Calu3 (cell line): ENCODE measurements around the gene DNAI1. TPM values are rescaled to one million over a fixed set of nuclear protein-coding genes. Genes with fewer than 3 reads are reported as not detected.

ENCODE experiments used
- BruUV-seq: library from RNA; stranded (reverse); fragments of 400-500 nt; replicated peaks from 2 replicates; lab custom pipeline; 2021; lab: Mats Ljungman, UMichigan
- CTCF ChIA-PET: fragments of 300-600 bp; sonication (Branson Sonifier 250); formaldehyde crosslinking; loops from one replicate; lab custom pipeline; 2022; ENCODE audit warnings: antibody characterized with exemption; lab: Charles Lee
- DNase-seq: peaks from one replicate; pipeline ENCODE4 v3.0.0; 2022
- H3K27ac Mint-ChIP-seq: one replicate; pipeline ENCODE4 v1.8.0; 2022; ENCODE audit warnings: mixed read lengths; ENCODE audit not compliant: unreplicated experiment
- H3K27me3 Mint-ChIP-seq: one replicate; pipeline ENCODE4 v1.8.0; 2022; ENCODE audit warnings: mixed read lengths; ENCODE audit not compliant: unreplicated experiment
- H3K36me3 Mint-ChIP-seq: one replicate; pipeline ENCODE4 v1.8.0; 2022; ENCODE audit warnings: mild to moderate bottlenecking, moderate library complexity, mixed read lengths; ENCODE audit not compliant: insufficient read depth, unreplicated experiment
- H3K4me1 Mint-ChIP-seq: one replicate; pipeline ENCODE4 v1.8.0; 2022; ENCODE audit warnings: mild to moderate bottlenecking, low read depth, mixed read lengths; ENCODE audit not compliant: unreplicated experiment
- H3K4me3 Mint-ChIP-seq: one replicate; pipeline ENCODE4 v1.8.0; 2022; ENCODE audit warnings: mild to moderate bottlenecking, low read depth, moderate library complexity, mixed read lengths; ENCODE audit not compliant: unreplicated experiment
- H3K9me3 Mint-ChIP-seq: one replicate; pipeline ENCODE4 v1.8.0; 2022; ENCODE audit warnings: low read depth, mixed read lengths; ENCODE audit not compliant: unreplicated experiment
- CTCF ChIP-seq: fragments of 200-600 bp; IDR thresholded peaks from one replicate; pipeline ENCODE4 v1.8.0; 2022; ENCODE audit warnings: antibody characterized with exemption; ENCODE audit not compliant: unreplicated experiment
- intact Hi-C: fragments of 100-400 bp; cut with micrococcal nuclease; formaldehyde crosslinking; loops from one replicate; pipeline ENCODE4 v1.10.0; 2022; ENCODE audit not compliant: unreplicated experiment
- total RNA-seq: library from RNA; stranded (reverse); gene quantifications from 2 replicates; pipeline ENCODE4 v1.2.3, GENCODE V29; 2022

DNAI1 gene
- total RNA-seq, 1 experiment from 2014 or later: not detected

GRCh38 chr9:34519321-34520020 is 60.9 kb downstream of the DNAI1 start:
- H3K9me3 Mint-ChIP-seq: no peaks in the 10 kb centered on the region
- peaks cover 88% of the 10 kb centered on the region for H3K27me3 Mint-ChIP-seq
- no peaks in the 10 kb centered on the region for H3K36me3 Mint-ChIP-seq
- intact Hi-C loops: no loop called here
- no peak overlapping the region for H3K4me3 Mint-ChIP-seq
- no peak for DNase-seq
- peaks cover 9% of the 10 kb centered on the region for H3K4me1 Mint-ChIP-seq
- no peak for TF ChIP-seq CTCF
- no TSS peak for BruUV-seq
- CTCF ChIA-PET: interaction anchor here (0.7 to 0.9 kb wide), 2 partner anchors 19 to 72 kb away, joined by 3 read pairs; no protein-coding TSS in a partner anchor
- no peak overlapping the region for H3K27ac Mint-ChIP-seq

GRCh38 chr9:34520096-34520495 is 61.5 kb downstream of the DNAI1 start:
- Mint-ChIP-seq H3K36me3 (no peaks in the 10 kb centered on the region), H3K4me3 (no peak overlapping the region), H3K9me3 (no peaks in the 10 kb centered on the region), H3K4me1 (peaks cover 9% of the 10 kb centered on the region), H3K27ac (no peak overlapping the region), H3K27me3 (peaks cover 88% of the 10 kb centered on the region)
- no peak for DNase-seq
- CTCF ChIA-PET: no interaction called here
- intact Hi-C loops: no loop called here
- no TSS peak for BruUV-seq
- no peak for TF ChIP-seq CTCF

GRCh38 chr9:34520505-34521385 is 62.1 kb downstream of the DNAI1 start:
- DNase-seq: no peak
- Mint-ChIP-seq H3K4me3 (no peak overlapping the region), H3K9me3 (no peaks in the 10 kb centered on the region), H3K27me3 (peaks cover 88% of the 10 kb centered on the region), H3K4me1 (peaks cover 9% of the 10 kb centered on the region), H3K36me3 (no peaks in the 10 kb centered on the region), H3K27ac (no peak overlapping the region)
- intact Hi-C loops: no loop called here
- CTCF ChIA-PET: no interaction called here
- no peak for TF ChIP-seq CTCF
- BruUV-seq: no TSS peak

GRCh38 chr9:34521406-34522045 is 62.9 kb downstream of the DNAI1 start:
- no peaks in the 10 kb centered on the region for H3K9me3 Mint-ChIP-seq
- no peak for DNase-seq
- CTCF ChIA-PET: interaction anchor here (0.6 kb wide), 1 partner anchor 502 kb away, joined by 4 read pairs; no protein-coding TSS in a partner anchor
- TF ChIP-seq CTCF: no peak
- H3K4me1 Mint-ChIP-seq: peaks cover 9% of the 10 kb centered on the region
- no peak overlapping the region for H3K27ac Mint-ChIP-seq
- no peaks in the 10 kb centered on the region for H3K36me3 Mint-ChIP-seq
- peaks cover 88% of the 10 kb centered on the region for H3K27me3 Mint-ChIP-seq
- H3K4me3 Mint-ChIP-seq: no peak overlapping the region
- BruUV-seq: no TSS peak
- intact Hi-C loops: no loop called here
